ENCODE results near the gene ERF. TPM values are rescaled to one million over a fixed set of nuclear protein-coding genes. Genes with fewer than 3 reads are reported as not detected.

Gene ERF
- total and polyA plus RNA-seq, 2 donors (not counting 3 experiments of a cell fraction or from before 2014, with no cell fraction given) = 102 to 117 TPM

- Histone ChIP-seq H3K9me1 (replicated peaks; ENCODE audit: control insufficient read depth, extremely low read depth, insufficient read depth, low read length) (no peaks in the 10 kb centered on the region), H4K20me1 (replicated peaks; ENCODE audit: control insufficient read depth, extremely low read depth, insufficient read depth, low read length) (no peaks in the 10 kb centered on the region), H3K9ac (replicated peaks; ENCODE audit: extremely low read depth, insufficient read depth, low read length) (no peak overlapping the region), H3K4me1 (ENCODE audit: control insufficient read depth, extremely low read depth, insufficient read depth, low read length) (peaks cover 17% of the 10 kb centered on the region), H3K9me3 (replicated peaks; ENCODE audit: control insufficient read depth, insufficient read depth, low read length) (no peaks in the 10 kb centered on the region), H3K4me3 (replicated peaks in 1 of 3; ENCODE audit: insufficient read depth in 1 of 3, low read depth in 1 of 3, low read length in 3 of 3) (no peak overlapping the region), H3K27ac (ENCODE audit: insufficient read depth, low read depth, low read length) (no peak overlapping the region), H2AFZ (ENCODE audit: low read depth, low read length) (no peak overlapping the region), H3K4me2 (ENCODE audit: insufficient read depth, low read length) (no peak overlapping the region), H3K27me3 (ENCODE audit: control insufficient read depth in 2 of 2, insufficient read depth in 2 of 2, low read length in 2 of 2) (no peaks in the 10 kb centered on the region), H3K36me3 (ENCODE audit: control insufficient read depth in 2 of 2, extremely low read depth in 1 of 2, insufficient read depth in 2 of 2, low read length in 2 of 2) (peaks cover 3 to 52% of the 10 kb centered on the region in 2 experiments), H3K79me2 (ENCODE audit: control insufficient read depth, insufficient read depth, low read length) (no peaks in the 10 kb centered on the region)
- no peak for TF ChIP-seq FOS (IDR thresholded peaks at IDR 0.05; ENCODE audit: borderline replicate concordance, insufficient read depth, low read length)
- TF ChIP-seq EZH2 (IDR thresholded peaks at IDR 0.05; ENCODE audit: borderline replicate concordance, low read depth, low read length, severe bottlenecking) = no peak
- no peak for TF ChIP-seq POLR2AphosphoS5 (IDR thresholded peaks at IDR 0.05; ENCODE audit: insufficient read depth, low read depth, low read length)
- TF ChIP-seq MAX (IDR thresholded peaks at IDR 0.05; ENCODE audit: insufficient read depth, insufficient read length) = no peak
- TF ChIP-seq GATA2 (IDR thresholded peaks at IDR 0.05; ENCODE audit: insufficient read depth, insufficient read length, low read depth, low read length) = no peak
- no peak for TF ChIP-seq MYC (IDR thresholded peaks at IDR 0.05; ENCODE audit: low read depth, low read length)
- no peak for TF ChIP-seq CTCF (IDR thresholded peaks at IDR 0.05; ENCODE audit: extremely low read depth in 1 of 2, insufficient read depth in 1 of 2, low read depth in 1 of 2, low read length in 2 of 2)
- no peak for TF ChIP-seq JUN (IDR thresholded peaks at IDR 0.05; ENCODE audit: borderline replicate concordance, insufficient read depth, insufficient read length, low read depth)
- no peak for TF ChIP-seq POLR2A (IDR thresholded peaks at IDR 0.05; ENCODE audit: low read depth, low read length)
- FAIRE-seq = no peak
- dilution Hi-C loops (cut with MboI; ENCODE audit: extremely low pct_ligation_motif_present, low sequenced_read_pairs) (no loop called here), intact Hi-C loops (cut with micrococcal nuclease) (no loop called here)
- POLR2A ChIA-PET = no interaction called here
- CTCF ChIA-PET = no interaction called here
- no peak for DNase-seq (ENCODE audit: low read depth, low spot score)
- BruUV-seq (replicated peaks) = no TSS peak
Measured at GRCh38 chr19:42203700-42204099, 51.2 kb downstream of the ERF start.
